ENCODE results near the gene AMH.

DNA sequence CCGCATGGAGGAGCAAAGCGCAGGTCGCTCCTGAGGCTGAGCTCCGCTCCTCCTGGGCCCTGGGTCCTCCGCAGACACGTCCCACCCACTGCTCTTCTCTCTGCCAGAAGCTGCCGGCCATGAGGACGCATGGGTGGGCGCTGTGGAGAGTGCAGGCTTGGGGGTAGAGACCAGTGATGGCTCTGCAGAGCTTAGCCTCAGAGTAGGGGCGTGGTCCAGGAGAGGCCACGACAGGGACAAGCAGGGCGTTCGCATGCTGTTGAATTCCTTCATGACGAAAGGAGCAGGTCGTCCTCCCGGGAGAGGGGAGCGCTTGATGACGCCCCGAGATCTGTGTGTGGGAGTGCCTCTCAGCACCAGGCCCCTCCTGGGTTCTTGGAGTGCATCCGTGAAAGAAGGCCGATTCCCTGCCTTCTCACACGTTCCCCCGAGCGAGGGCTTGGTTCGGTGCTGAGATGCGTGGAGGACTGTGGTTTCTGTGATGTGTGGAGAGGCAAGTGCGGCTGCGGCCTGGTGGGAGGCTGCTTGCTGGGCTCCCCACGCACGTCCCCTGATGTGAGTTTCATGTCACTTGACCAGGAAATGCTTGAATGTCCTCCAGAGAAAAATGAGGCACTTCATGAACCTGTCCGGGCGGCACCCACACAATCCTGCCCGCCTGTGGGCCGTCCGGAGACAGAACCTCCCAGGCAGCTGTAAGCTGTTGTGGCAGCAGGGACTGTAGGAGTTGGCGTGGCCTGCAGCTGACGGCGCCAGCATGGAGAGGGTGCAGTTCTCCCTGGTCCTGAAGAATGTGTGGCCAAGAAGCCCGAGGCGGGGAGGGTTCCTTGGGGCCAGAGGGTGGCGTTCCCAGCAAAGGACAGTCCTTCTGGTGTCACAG, 8.0 kb upstream of the AMH start:
- TF ChIP-seq, protein P1, sequence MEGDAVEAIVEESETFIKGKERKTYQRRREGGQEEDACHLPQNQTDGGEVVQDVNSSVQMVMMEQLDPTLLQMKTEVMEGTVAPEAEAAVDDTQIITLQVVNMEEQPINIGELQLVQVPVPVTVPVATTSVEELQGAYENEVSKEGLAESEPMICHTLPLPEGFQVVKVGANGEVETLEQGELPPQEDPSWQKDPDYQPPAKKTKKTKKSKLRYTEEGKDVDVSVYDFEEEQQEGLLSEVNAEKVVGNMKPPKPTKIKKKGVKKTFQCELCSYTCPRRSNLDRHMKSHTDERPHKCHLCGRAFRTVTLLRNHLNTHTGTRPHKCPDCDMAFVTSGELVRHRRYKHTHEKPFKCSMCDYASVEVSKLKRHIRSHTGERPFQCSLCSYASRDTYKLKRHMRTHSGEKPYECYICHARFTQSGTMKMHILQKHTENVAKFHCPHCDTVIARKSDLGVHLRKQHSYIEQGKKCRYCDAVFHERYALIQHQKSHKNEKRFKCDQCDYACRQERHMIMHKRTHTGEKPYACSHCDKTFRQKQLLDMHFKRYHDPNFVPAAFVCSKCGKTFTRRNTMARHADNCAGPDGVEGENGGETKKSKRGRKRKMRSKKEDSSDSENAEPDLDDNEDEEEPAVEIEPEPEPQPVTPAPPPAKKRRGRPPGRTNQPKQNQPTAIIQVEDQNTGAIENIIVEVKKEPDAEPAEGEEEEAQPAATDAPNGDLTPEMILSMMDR (IDR thresholded peaks at IDR 0.05), result no peak
- TF ChIP-seq POLR2AphosphoS5 (IDR thresholded peaks at IDR 0.05), result no peak
